ENCODE measurements around the gene PDZD8. TPM values are rescaled to one million over a fixed set of nuclear protein-coding genes. Genes with fewer than 3 reads are reported as not detected.

Gene PDZD8
- total and polyA plus RNA-seq, 2 donors (not counting 3 experiments of a cell fraction or from before 2014, with no cell fraction given), result 5.9 to 22.6 TPM

GRCh38 chr10:117254774-117255735 lies 120.2 kb downstream of the PDZD8 start:
- intact Hi-C loops (cut with micrococcal nuclease) (no loop called here), dilution Hi-C loops (cut with MboI; ENCODE audit: extremely low pct_ligation_motif_present, low sequenced_read_pairs) (no loop called here)
- no peaks in the 10 kb centered on the region for H3K9me3 ChIP-seq (replicated peaks; ENCODE audit: control insufficient read depth, insufficient read depth, low read length)
- FAIRE-seq (no peak), DNase-seq (ENCODE audit: low read depth, low spot score) (no peak)
- H3K36me3 ChIP-seq (ENCODE audit: control insufficient read depth in 2 of 2, extremely low read depth in 1 of 2, insufficient read depth in 2 of 2, low read length in 2 of 2), result no peaks in the 10 kb centered on the region
- no peaks in the 10 kb centered on the region for H3K4me1 ChIP-seq (ENCODE audit: control insufficient read depth, extremely low read depth, insufficient read depth, low read length)
- ChIA-PET CTCF (no interaction called here), POLR2A (no interaction called here)
- no peak overlapping the region for H3K4me3 ChIP-seq (replicated peaks in 1 of 3; ENCODE audit: insufficient read depth in 1 of 3, low read depth in 1 of 3, low read length in 3 of 3)
- H4K20me1 ChIP-seq (replicated peaks; ENCODE audit: control insufficient read depth, extremely low read depth, insufficient read depth, low read length), result no peaks in the 10 kb centered on the region
- no peak overlapping the region for H3K4me2 ChIP-seq (ENCODE audit: insufficient read depth, low read length)
- H3K79me2 ChIP-seq (ENCODE audit: control insufficient read depth, insufficient read depth, low read length), result no peaks in the 10 kb centered on the region
- no peaks in the 10 kb centered on the region for H3K9me1 ChIP-seq (replicated peaks; ENCODE audit: control insufficient read depth, extremely low read depth, insufficient read depth, low read length)
- H3K9ac ChIP-seq (replicated peaks; ENCODE audit: extremely low read depth, insufficient read depth, low read length), result no peak overlapping the region
- H3K27ac ChIP-seq (ENCODE audit: insufficient read depth, low read depth, low read length), result no peak overlapping the region
- H2AFZ ChIP-seq (ENCODE audit: low read depth, low read length), result no peak overlapping the region
- no peak for TF ChIP-seq MAX (IDR thresholded peaks at IDR 0.05; ENCODE audit: insufficient read depth, insufficient read length)
- no peak for TF ChIP-seq FOS (IDR thresholded peaks at IDR 0.05; ENCODE audit: borderline replicate concordance, insufficient read depth, low read length)
- TF ChIP-seq GATA2 (IDR thresholded peaks at IDR 0.05; ENCODE audit: insufficient read depth, insufficient read length, low read depth, low read length), result no peak
- BruUV-seq (replicated peaks), result no TSS peak
- H3K27me3 ChIP-seq (ENCODE audit: control insufficient read depth in 2 of 2, insufficient read depth in 2 of 2, low read length in 2 of 2), result no peaks in the 10 kb centered on the region

- BruUV-seq (replicated peaks), result no TSS peak
- Histone ChIP-seq H3K27me3 (ENCODE audit: control insufficient read depth in 2 of 2, insufficient read depth in 2 of 2, low read length in 2 of 2) (no peaks in the 10 kb centered on the region), H3K36me3 (ENCODE audit: control insufficient read depth in 2 of 2, extremely low read depth in 1 of 2, insufficient read depth in 2 of 2, low read length in 2 of 2) (no peaks in the 10 kb centered on the region), H2AFZ (ENCODE audit: low read depth, low read length) (no peak overlapping the region), H3K4me2 (ENCODE audit: insufficient read depth, low read length) (no peak overlapping the region), H3K9ac (replicated peaks; ENCODE audit: extremely low read depth, insufficient read depth, low read length) (no peak overlapping the region), H3K27ac (ENCODE audit: insufficient read depth, low read depth, low read length) (no peak overlapping the region), H3K79me2 (ENCODE audit: control insufficient read depth, insufficient read depth, low read length) (no peaks in the 10 kb centered on the region), H3K9me1 (replicated peaks; ENCODE audit: control insufficient read depth, extremely low read depth, insufficient read depth, low read length) (no peaks in the 10 kb centered on the region), H3K4me1 (ENCODE audit: control insufficient read depth, extremely low read depth, insufficient read depth, low read length) (no peaks in the 10 kb centered on the region), H4K20me1 (replicated peaks; ENCODE audit: control insufficient read depth, extremely low read depth, insufficient read depth, low read length) (no peaks in the 10 kb centered on the region), H3K9me3 (replicated peaks; ENCODE audit: control insufficient read depth, insufficient read depth, low read length) (no peaks in the 10 kb centered on the region), H3K4me3 (replicated peaks in 1 of 3; ENCODE audit: insufficient read depth in 1 of 3, low read depth in 1 of 3, low read length in 3 of 3) (no peak overlapping the region)
- FAIRE-seq (no peak), DNase-seq (ENCODE audit: low read depth, low spot score) (no peak)
- dilution Hi-C loops (cut with MboI; ENCODE audit: extremely low pct_ligation_motif_present, low sequenced_read_pairs) (no loop called here), intact Hi-C loops (cut with micrococcal nuclease) (no loop called here)
- POLR2A ChIA-PET, result no interaction called here
- CTCF ChIA-PET, result no interaction called here
- TF ChIP-seq MYC (IDR thresholded peaks at IDR 0.05; ENCODE audit: low read depth, low read length) (no peak), POLR2A (IDR thresholded peaks at IDR 0.05; ENCODE audit: low read depth, low read length) (no peak), JUN (IDR thresholded peaks at IDR 0.05; ENCODE audit: borderline replicate concordance, insufficient read depth, insufficient read length, low read depth) (no peak), MAX (IDR thresholded peaks at IDR 0.05; ENCODE audit: insufficient read depth, insufficient read length) (no peak), FOS (IDR thresholded peaks at IDR 0.05; ENCODE audit: borderline replicate concordance, insufficient read depth, low read length) (no peak), GATA2 (IDR thresholded peaks at IDR 0.05; ENCODE audit: insufficient read depth, insufficient read length, low read depth, low read length) (no peak), POLR2AphosphoS5 (IDR thresholded peaks at IDR 0.05; ENCODE audit: insufficient read depth, low read depth, low read length) (no peak), EZH2 (IDR thresholded peaks at IDR 0.05; ENCODE audit: borderline replicate concordance, low read depth, low read length, severe bottlenecking) (no peak), CTCF (IDR thresholded peaks at IDR 0.05; ENCODE audit: extremely low read depth in 1 of 2, insufficient read depth in 1 of 2, low read depth in 1 of 2, low read length in 2 of 2) (no peak)
These were observed 120.9 kb downstream of the PDZD8 start for GRCh38 chr10:117254338-117254737.
